GM12801 (cell line): ENCODE results near the gene DUS2.

Source experiments
- TF ChIP-seq, protein P1 (sequence below): IDR thresholded peaks from one replicate; pipeline ENCODE4 v1.5.1; 2011; ENCODE audit warnings: control low read depth; ENCODE audit not compliant: insufficient read length; ENCODE audit errors: extremely low read depth

The DUS2 gene

DNA sequence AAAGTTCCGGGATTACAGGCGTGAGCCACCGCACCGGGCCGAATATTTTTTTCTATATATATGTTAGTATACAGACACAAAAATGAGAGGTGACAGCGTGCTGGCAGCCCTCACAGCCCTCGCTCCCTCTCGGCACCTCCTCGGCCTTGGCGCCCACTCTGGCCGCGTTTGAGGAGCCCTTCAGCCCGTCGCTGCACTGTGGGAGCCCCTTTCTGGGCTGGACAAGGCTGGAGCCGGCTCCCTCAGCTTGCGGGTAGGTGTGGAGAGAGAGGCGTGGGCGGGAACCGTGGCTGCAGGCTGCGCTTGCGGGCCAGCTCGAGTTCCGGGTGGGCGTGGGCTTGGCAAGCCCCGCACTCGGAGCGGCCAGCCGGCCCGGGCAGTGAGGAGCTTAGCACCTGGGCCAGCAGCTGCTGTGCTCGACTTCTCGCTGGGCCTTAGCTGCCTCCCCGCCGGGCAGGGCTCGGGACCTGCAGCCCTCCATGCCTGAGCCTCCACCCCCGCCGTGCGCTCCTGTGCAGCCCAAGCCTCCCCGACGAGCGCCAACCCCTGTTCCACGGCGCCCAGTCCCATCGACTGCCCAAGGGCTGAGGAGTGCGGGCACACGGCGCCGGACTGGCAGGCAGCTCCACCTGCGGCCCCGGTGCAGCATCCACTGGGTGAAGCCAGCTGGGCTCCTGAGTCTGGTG, 40.9 kb upstream of the DUS2 start:
- TF ChIP-seq, protein P1, sequence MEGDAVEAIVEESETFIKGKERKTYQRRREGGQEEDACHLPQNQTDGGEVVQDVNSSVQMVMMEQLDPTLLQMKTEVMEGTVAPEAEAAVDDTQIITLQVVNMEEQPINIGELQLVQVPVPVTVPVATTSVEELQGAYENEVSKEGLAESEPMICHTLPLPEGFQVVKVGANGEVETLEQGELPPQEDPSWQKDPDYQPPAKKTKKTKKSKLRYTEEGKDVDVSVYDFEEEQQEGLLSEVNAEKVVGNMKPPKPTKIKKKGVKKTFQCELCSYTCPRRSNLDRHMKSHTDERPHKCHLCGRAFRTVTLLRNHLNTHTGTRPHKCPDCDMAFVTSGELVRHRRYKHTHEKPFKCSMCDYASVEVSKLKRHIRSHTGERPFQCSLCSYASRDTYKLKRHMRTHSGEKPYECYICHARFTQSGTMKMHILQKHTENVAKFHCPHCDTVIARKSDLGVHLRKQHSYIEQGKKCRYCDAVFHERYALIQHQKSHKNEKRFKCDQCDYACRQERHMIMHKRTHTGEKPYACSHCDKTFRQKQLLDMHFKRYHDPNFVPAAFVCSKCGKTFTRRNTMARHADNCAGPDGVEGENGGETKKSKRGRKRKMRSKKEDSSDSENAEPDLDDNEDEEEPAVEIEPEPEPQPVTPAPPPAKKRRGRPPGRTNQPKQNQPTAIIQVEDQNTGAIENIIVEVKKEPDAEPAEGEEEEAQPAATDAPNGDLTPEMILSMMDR = no peak

DNA sequence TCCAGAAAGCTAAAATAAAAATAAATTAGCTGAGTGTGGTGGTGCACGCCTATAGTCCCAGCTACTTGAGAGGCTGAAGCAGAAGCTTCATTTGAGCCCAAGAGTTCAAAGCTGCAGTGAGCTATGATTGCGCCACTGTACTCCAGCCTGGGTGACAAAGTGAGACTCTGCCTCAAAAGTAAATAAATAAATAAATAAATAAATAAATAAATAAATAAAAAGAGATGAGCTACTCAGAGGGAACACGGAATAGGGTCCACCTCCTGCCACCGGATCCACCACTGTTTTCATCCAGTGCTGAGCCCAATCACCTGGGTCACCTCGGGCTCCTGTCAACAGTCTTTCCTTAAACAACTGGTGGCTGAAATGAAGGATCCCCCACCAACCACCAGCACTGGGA, 36.1 kb upstream of the DUS2 start:
- TF ChIP-seq, protein P1 = no peak

DNA sequence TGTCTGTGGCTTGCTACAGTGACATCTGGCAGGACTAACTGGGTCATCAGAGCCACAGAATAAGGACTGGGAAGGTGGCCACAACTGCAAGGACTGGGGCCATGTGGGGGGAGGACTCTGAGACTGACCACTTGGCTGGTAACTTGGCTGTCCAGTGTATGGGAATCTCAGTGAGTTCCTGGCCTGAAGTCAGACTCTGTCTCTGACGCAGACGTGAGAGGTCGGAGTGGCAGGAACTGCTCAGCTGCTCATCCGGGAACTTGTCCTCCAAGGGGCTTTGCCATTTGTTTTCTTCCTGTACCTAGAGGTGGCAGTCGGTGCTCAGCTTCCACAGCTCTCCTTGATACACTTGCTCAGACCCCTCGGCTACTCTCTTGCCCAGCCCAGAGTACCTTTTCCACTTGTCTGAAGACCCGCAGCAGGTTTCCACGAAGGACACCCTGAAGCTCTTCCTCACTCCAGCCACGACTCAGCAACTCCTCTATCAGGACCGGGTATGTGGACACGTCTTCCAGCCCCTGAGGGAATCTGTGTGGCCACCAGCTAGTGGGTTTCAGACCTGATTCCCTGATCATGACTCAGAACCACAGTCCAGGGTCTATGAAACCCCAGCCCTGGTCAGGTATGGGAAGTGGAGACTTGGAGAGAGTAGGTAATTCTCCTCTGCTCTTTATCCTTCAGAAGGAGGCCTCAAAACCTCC, 35.5 kb upstream of the DUS2 start:
- TF ChIP-seq, protein P1 = no peak

DNA sequence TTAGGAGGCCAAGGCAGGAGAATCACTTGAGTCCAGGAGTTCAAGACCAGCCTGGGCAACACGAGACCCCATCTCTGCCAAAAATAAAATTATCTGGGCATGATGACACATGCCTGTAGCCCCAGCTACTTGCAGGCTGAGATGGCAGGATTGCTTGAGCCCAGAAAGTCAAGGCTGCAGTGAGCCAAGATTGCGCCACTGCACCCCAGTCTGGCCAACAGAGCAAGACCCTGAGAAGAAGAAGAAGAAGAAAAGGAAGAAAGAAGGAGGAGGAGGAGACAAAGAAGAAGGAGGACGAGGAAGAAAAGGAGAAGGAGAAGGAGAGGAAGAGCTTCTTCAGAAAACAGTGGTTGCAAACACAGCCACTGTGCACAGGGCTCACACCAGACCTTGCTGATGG, 34.4 kb upstream of the DUS2 start:
- TF ChIP-seq, protein P1 = no peak

DNA sequence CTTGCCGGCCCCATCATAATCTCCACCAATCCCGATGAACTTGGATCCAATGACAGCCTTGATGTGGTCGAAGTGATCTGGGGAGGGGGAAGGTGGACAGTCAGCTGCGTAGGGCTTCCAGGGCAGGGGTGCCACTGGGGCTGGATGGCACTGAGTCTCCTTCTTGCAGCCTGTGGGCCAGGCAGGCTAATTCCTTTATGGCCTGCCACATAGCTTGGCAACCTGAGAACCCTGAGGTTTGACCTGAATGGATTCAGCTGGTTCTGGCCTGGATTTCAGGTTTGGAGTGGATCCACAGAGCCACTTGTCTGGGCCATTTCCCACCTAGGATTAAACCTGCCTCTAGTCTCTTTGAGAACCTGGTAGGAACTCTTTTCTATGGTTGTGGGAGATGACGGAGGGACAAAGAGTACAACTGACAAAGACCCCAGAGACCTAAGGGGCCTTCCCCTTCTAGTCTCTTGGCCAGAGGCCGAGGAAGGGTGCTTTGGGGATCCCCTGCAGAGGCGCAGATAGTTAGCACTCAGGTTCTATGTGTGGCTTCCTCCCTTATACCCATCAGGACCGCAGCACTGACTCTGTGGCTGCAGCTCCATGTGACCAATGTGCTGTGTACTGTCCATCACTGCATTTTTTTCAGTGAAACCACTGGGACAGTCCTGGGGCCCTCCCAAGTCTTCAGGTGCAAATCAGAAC, 33.6 kb upstream of the DUS2 start:
- TF ChIP-seq, protein P1 = no peak

DNA sequence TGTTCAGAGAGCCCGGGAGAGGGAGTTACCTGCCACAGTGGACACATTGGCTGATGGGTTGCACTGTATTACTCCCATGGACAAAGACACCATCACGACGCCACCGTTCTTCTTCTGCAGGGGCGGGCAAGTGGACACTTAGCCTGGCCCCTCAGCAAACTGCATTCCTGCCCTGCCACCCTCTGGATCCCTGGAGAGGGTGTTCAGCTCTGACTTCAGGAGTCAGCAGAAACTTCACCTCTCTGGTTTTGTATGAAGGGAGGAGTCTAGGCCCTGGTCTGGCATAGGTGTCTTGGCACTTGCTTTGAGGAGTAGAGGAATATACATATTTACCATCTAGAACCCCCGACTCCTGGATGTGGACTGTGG, 33.1 kb upstream of the DUS2 start:
- TF ChIP-seq, protein P1 = no peak

DNA sequence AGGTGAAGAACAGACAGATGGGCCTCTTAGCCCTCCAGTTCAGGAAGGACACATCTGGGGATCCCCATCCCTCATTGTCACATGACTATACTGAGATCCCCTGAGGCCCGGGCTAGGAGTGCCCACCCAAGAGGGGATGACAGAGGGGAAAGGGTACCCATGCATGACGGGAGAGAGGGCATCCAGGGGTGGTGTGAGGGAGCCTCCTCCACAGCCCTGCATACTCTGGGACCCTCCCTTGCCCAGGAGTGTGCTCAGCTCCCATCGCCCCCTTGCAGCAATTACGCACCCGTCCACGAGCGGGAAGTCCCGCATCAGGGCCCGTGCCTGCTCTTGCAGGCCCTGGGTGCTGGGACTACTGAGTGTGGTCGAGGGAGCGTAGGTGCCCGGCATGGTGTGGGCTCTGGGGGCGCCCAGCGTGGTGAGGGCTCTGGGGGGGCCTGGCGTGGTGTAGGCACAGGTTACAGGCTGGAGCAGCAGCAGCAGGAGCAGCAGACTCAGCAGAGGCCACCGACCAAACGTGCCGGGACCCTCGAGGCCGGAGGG, 30.4 kb upstream of the DUS2 start:
- TF ChIP-seq, protein P1 = no peak
